ENCODE data around the gene TMEM120B.
"Not testable (repeated sequence)": the region's sequence is repeated elsewhere in the genome, so short reads cannot be mapped to it uniquely, and the experiment has no call there.

TMEM120B gene

DNA sequence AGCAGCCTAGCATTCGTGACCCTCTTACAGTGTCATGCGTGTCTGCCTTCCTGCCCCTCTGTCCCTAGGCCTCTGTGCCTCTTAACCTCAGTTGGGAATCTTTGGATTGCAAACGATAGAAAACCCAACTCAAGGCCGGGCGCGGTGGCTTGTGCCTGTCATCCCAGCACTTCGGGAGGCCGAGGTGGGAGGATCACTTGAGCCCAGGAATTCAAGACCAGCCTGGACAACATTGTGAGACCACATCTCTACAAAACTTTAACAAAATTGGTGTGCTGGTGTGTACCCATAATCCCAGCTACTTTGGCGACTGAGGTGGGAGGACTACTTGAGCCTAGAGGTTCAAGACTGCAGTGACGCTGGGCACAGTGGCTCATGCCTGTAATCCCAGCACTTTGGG is 36.7 kb downstream of the TMEM120B start:
- TF ChIP-seq ZFX (IDR thresholded peaks at IDR 0.05), result no peak
- TF ChIP-seq, protein P1, sequence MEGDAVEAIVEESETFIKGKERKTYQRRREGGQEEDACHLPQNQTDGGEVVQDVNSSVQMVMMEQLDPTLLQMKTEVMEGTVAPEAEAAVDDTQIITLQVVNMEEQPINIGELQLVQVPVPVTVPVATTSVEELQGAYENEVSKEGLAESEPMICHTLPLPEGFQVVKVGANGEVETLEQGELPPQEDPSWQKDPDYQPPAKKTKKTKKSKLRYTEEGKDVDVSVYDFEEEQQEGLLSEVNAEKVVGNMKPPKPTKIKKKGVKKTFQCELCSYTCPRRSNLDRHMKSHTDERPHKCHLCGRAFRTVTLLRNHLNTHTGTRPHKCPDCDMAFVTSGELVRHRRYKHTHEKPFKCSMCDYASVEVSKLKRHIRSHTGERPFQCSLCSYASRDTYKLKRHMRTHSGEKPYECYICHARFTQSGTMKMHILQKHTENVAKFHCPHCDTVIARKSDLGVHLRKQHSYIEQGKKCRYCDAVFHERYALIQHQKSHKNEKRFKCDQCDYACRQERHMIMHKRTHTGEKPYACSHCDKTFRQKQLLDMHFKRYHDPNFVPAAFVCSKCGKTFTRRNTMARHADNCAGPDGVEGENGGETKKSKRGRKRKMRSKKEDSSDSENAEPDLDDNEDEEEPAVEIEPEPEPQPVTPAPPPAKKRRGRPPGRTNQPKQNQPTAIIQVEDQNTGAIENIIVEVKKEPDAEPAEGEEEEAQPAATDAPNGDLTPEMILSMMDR (conservative IDR thresholded peaks at IDR 0.05), result no peak
- no peak overlapping the region for H3K27ac ChIP-seq

DNA sequence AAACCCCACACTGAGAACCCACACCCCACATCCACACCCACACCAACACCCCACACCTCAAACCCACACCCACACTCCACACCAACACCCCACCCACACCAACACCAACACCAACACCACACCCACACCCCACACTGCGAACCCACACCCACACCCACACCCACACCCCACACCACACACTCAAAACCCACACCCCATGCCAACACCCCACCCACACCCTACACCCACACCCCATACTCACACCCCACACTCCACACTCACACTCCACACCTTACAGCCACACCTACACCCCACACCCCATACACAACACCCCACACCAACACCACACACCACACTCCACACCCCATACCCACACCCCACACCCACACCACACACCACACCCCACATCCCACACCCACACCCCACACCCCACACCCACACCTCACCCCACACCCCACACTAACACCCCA is 38.0 kb downstream of the TMEM120B start:
- TF ChIP-seq, protein P1 (conservative IDR thresholded peaks at IDR 0.05), result no peak
- TF ChIP-seq ZFX (IDR thresholded peaks at IDR 0.05), result no peak
- H3K27ac ChIP-seq, result no peak overlapping the region

DNA sequence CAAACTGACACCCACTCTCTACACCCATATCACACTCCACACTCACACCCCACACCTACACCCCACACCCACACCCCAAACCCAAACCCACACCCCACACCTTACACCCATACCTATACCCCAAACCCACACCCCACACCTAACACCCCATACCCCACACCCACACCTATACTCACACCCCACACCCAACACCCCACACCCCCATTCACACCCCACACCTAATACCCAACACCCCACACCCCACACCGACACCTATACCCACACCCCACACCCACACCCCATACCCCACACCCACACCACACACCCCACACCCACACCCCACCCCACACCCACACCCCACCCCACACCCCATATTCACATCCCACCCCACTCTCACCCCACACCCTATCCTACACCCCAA is 38.5 kb downstream of the TMEM120B start:
- TF ChIP-seq ZFX (IDR thresholded peaks at IDR 0.05), result no peak
- TF ChIP-seq, protein P1 (conservative IDR thresholded peaks at IDR 0.05), result no peak
- H3K27ac ChIP-seq, result no peak overlapping the region

DNA sequence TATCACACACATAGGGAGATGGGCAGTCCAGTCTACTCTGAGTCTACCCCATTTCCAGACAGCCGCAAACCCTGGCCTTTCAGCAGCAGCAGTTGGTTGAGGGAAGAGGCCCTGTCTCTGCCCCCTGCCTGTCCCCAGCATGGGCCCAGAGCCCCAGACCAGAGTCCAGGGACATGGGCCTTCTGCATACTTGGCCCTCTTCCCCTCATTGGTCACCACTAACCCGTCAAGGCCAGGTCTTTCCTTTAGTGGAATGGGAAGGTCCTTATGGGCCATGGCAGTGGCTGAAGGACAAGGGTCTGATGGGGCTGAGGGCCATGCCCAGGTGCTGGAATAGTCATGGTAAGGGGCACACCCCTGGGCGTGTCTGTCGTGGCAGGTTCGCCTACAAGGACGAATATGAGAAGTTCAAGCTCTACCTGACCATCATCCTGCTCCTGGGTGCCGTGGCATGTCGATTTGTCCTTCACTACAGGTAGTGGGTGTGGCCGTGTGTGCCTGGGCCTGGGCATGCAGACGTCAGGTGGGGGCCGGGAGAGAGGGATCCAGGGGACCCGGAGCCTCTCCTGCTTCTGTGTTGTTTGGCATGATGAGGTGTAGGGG is 39.3 kb downstream of the TMEM120B start:
- H3K27ac ChIP-seq, result no peak overlapping the region
- TF ChIP-seq, protein P1 (conservative IDR thresholded peaks at IDR 0.05), result no peak
- TF ChIP-seq ZFX (IDR thresholded peaks at IDR 0.05), result no peak

DNA sequence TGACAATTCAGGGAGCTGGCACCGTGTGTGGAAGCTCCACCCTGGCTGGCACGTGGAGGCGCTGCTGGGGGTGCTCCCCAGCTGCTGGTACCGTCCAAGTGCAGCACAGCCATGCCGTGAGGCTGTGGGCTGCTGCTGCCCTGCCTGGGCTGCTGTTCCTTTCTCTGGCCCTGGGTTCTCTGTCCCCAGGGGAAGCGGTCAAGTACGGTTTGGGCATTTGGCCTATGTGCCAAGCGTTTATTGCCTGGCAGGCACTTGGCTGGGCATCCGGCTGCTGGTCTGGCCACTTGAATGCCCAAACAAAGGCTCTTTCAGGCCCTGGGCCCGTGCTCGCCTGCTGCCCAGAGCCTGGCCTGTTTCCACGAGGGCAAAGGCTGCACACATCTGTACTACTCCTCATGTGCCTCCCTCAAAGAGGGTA is 41.3 kb downstream of the TMEM120B start:
- TF ChIP-seq ZFX (IDR thresholded peaks at IDR 0.05), result peak; percentile 52; the same call in 1 of the 2 replicates
- TF ChIP-seq, protein P1 (conservative IDR thresholded peaks at IDR 0.05), result no peak
- H3K27ac ChIP-seq, result peak overlapping the region; percentile 69

DNA sequence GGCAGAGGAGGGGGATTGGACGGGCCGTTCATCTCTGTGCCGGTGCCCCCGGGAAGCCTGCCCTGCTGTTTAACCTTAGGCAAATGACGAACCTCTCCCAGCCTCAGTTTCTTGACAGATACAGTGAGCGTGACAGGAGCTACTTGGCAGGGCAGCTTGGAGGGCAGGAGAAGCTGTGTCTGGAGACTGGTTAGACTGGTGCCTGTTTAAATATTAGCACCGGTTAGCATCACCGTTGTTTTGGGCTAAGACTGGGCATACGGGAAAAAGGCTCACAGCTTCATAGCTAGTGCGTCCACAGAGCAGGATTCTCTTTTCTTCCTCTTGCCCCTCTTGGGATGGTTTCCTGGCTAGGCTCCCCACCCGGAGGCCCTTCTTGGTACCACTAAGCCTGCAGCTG is 42.3 kb downstream of the TMEM120B start:
- H3K27ac ChIP-seq, result peak overlapping the region; percentile 69
- no peak for TF ChIP-seq ZFX (IDR thresholded peaks at IDR 0.05)
- TF ChIP-seq, protein P1 (conservative IDR thresholded peaks at IDR 0.05), result no peak

DNA sequence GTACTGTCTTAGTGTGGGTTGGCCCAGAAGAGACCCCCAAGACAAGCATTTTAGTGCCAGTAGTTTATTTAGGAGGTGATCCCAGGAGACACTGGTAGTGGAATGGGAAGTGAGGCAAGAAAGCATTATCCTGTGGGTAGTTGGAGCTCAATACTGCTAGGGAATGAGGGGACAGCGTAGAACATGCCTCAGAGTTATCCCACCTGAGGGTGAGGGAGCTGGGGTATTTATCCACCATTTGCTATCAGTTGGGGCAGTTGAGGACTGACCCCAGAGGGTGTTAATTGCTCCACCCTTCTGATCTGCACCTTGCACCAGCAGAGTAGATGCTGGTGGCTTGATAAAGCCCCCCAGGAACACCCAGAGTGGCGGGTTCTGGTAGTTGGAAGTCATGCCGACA is 43.0 kb downstream of the TMEM120B start:
- no peak for TF ChIP-seq ZFX (IDR thresholded peaks at IDR 0.05)
- TF ChIP-seq, protein P1 (conservative IDR thresholded peaks at IDR 0.05), result no peak
- peak overlapping the region; percentile 69 for H3K27ac ChIP-seq

DNA sequence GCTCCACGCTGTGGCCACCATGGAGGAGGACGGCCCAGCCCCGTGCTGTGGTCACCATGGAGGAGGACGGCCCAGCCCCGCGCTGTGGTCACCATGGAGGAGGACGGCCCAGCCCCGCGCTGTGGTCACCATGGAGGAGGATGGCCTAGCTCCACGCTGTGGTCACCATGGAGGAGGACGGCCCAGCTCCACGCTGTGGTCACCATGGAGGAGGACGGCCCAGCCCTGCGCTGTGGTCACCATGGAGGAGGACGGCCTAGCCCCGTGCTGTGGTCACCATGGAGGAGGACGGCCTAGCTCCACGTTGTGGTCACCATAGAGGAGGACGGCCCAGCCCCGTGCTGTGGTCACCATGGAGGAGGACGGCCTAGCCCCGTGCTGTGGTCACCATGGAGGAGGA is 46.0 kb downstream of the TMEM120B start:
- not testable (repeated sequence) for H3K27ac ChIP-seq
